HG03460 (cell line): ENCODE measurements around the gene TGFBR3.

ENCODE experiments used
- ATAC-seq: cut with Tn5 transposase; IDR thresholded peaks from one replicate; pipeline ENCODE4 v1.9.1; 2021; ENCODE audit not compliant: unreplicated experiment

The TGFBR3 gene

DNA sequence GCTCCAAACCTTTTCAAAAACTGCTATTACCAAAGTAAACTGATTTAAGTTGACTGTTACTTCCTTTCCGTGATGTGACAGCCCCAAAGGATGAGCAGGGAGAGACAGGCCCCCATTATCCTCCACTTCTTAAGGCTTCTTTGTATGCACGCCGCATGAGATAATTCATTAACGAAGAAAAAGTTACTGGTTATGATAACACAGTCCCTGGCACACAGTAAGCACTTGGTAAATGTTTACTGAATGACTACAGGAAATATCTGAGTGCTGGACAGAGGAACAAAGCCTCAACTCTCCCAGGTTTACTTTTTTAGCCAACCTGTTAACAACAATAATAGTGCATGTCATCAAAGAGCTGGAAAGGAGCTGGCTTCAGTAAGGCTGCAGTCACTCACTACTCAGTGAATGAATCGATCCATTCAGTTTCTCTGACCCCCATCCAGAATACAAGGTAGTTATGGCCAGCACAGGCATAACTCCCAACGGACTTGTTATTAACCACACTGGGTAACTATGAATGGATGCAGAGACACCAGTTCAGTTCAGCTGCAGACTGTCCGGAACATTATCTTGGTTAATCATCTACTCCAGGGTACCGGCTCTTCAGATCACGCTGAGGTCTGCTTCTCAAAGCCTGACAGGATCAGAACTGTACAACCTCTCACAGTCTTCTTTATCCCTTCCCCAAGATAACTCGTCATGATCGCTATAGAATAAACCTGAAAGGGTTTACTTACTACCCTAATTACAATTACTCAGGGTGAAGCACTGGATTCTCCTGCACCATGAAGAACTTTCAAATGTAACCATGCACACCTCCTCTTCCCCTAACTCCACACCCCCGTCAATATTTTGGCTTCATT is 58.3 kb downstream of the TGFBR3 start:
- no peak for ATAC-seq

DNA sequence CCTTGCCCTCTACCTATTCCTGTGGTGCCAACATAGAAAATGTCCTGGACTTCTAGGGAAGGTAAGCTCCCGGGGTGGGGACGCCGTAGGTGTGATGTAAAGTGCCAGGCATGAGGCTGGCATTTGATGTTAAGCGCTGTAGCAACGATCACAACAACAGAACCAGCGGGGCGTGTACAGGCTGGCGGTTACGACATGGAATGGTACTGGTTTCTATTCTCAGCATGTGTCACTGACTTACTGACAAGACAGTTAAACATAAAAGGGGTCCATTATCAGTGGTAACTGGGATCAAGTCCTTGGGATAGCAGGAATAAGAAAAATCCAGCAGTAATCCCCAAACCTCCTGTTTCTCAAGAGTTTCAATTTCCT is 58.9 kb downstream of the TGFBR3 start:
- no peak for ATAC-seq

DNA sequence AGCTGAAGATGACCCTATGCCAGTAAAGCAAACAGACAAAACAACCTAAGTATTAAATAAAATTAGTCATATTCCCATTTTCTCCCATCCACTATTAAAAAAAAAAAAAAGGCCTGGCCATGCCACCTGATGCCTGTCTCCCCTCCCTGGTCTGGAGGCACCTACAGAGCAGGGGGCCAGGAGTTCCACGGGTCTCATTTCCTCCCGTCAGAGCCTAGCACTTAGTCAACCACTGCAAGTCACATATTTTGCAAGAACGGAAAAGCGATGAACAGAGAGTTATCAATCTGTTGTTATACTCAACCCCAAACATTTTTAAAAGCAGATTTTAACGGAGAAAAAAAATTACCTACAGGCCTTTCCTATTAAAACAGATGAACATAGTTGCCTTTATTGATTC is 59.3 kb downstream of the TGFBR3 start:
- no peak for ATAC-seq

DNA sequence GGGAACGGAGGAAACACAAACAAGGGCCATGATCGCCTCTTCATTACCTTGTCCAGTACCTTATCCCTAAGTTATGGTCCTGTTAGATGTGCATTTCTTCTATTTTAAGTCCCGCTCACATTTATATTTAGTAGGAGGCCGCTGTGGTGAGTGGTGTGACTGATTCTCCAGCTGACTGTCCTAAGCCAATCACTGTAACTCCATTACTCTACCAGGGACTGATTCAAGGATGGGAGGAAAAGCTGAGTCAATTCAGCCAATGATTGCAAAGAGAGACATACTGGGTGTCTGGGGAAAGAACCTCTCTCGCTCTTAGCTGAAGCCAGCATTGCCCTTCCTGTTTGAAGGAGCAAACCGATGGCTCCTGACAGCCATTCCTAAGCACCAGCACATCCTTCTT is 59.7 kb downstream of the TGFBR3 start:
- no peak for ATAC-seq

DNA sequence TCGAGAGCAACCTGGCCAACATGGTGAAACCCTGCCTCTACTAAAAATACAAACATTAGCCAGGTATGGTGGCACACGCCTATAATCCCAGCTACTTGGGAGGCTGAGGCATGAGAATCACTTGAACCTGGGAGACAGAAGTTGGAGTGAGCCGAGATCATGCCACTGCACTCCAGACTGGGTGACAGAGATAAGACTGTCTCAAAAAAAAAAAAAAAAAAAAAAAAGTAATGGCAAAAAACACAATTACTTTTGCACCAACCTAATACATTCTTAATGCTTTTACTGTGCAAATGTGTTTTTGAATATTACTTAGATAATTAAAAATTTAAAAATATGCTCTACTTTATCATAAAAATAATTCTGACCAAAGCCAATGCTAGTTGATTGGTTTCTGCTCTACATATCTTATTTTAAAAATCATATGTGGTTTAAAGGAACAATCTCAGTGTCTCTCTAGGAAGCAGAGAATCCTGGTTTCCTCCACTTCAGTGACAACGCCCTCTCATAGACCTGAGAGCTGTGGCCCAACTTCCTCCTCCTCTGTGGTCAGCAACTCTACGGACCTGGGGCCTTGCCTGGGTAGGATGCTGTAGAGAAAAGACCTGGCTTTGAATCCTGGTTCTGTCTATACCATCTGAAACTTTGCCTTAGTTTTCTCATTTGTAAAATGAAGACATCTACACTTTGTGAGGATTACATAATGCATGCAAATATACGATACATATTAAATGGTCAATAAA is 64.7 kb downstream of the TGFBR3 start:
- no peak for ATAC-seq

DNA sequence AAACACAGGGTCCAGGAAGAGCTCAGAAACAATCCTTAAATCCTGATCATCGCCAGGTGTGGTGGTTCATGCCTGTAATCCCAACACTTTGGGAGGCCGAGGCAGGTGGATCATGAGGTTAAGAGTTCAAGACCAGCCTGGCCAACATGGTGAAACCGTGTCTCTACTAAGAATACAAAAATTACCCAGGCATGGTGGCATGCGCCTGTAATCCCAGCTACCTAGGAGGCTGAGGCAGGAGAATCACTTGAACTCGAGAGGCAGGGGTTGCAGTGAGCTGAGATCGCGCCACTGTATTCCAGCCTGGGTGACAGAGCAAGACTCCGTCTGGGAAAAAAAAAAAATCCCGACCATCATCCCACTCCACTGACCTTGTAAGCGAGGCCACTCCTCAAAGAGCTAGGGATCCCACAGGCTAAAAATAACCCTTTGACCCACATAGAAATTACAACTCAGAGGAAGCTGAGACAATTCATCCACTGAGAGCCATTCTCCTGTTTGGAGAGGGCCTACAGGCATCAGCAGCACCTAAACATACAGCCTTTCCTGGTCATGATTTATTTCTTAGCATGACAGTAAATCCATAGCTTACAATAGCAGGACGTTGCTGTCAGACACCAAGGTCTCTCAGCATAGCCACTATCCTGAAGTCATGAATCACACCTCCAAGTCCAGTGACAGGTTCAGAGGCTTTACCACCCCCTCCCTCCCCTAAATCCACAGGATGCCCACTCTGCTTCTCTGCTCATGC is 66.7 kb downstream of the TGFBR3 start:
- ATAC-seq: no peak

DNA sequence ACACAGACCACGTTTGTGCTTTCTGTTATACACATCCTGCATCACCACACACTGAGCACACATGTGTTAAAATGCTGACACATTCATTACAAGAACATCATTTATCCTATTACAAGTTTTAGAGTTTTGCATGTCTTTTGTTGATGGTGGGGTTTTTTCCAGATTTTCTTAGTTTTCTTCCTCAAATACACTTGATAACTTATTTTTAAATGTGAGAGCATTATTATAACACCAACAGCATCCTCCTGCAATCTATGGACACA is 67.3 kb downstream of the TGFBR3 start:
- no peak for ATAC-seq

DNA sequence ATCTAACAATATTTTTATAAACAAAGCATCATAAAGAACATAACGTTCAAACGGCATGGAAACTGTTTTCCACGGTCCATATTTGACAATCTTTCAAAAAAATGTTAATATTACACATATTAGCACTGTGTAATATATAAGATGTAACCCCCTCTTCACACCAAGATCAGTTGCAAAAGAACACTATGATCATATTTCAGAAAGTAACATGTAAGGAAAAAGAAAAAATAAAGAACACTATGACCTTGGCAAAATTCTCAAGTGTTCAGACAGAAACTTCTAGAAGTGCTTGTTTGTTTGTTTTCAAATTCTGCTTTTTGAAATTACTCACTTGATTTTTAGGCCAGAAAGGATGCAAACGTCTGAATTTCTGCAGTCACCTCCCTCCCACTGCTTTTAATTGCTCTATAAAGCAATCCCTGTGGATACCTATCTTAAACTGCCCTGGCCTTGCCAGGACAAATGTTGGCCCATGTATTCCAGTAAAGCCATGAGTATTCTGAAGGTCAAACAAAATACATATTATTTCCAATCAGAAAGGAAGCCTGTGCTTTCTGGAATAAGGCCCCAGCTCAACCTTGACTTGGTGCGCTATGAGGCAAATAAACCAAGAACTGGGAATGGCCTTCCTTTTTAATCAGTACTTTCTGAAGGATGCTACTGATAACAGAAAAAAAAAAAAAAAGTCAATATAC is 68.6 kb downstream of the TGFBR3 start:
- ATAC-seq: no peak

DNA sequence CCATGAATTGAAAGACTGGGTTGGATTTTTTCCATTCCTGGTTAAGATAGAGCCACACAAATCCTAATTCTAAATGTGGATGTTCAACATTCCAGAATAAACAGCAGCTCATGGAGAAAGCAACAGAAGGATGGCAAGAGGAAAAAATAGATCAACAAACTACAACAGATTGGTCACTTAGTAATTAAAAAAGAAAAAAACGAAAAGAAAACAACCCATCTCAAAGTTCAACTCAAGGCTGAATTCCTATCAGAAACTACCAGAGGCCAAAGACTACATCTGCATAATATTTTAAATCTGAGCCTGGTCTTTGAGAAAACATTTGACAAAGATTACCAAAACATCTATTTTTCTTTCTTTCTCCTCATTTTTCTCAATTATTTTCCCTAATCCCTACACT is 69.9 kb downstream of the TGFBR3 start:
- ATAC-seq: no peak

DNA sequence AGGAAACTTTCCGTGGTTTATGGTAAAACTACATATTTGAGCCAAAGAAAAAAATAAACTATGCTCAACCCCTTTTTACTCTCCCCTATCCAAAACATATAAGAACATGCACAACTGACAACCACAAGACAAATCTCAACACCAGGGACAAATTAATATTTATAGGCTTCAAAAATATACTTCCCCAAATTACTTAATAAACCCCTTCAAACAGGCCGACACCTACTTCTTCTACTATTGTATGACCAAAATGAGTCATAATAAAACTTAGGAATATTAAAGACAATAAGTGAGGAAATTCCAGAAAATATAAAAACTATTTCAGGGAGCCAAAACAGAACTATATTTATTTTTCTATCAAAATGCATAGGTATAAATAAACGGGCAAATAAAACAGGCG is 71.5 kb downstream of the TGFBR3 start:
- ATAC-seq: no peak

DNA sequence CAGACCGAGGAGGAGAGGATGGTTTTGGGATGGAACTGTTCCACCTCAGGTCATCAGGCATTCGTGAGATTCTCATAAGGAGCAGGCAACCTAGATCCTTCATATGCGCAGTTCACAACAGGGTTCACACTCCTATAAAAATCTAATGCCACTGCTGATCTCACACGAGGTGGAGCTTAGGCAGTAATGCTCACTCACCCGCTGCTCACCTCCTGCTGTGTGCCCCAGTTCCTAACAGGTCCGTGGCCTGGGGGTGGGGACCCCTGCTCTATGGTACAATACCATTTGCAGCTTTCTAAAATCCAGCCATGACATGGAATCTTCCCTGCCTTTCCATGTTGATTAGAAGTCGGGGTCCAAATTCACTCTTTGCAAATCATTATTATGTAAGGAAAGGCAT is 72.1 kb downstream of the TGFBR3 start:
- no peak for ATAC-seq

DNA sequence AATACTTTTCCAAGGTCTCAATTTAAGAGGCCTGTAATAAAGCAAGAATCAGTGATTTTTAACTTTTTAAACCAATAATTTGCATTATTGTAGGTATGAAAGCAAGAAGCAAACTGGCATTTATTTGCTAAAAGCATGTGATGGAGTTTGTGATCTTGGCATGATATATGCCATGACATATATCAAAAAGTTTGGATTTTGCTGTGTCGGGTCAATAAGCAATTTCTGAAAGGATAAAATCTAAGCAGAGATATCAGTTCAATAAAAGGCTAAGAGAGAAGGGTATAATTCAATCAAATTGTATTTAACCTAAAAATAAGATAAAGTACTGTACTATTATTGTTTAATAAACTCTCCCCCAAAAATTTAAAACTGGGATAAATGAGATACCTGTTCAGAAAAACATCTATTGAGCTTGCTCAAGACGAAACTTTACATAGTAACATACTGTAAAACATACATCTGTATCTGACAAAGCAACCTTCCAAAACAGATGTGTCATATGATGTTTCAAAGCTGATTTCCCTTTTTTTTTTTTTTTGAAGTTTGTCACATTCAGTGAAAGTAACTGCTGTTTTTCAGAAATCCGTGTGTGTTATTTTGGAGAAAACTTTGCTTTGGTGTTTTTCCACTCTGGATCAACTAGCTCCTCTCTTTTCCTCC is 74.5 kb downstream of the TGFBR3 start:
- no peak for ATAC-seq

DNA sequence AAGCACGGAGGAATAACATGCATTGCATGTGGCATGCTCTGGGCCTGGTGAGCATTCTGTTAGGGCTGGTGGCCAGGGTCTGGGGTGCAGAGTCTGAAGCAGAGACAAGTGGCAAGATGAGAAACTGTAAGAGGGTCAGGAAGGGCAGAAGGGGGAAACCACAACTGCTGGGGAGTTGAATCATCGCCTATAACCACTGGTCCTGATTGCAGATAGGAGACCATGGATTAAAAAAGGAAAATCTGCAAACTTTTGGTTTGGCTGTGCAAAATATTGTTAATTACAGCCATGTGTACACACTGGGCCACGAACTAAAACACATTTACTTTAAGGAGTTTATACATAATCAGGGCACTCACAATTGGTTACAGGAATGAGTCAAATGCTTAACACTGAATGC is 76.6 kb downstream of the TGFBR3 start:
- no peak for ATAC-seq

DNA sequence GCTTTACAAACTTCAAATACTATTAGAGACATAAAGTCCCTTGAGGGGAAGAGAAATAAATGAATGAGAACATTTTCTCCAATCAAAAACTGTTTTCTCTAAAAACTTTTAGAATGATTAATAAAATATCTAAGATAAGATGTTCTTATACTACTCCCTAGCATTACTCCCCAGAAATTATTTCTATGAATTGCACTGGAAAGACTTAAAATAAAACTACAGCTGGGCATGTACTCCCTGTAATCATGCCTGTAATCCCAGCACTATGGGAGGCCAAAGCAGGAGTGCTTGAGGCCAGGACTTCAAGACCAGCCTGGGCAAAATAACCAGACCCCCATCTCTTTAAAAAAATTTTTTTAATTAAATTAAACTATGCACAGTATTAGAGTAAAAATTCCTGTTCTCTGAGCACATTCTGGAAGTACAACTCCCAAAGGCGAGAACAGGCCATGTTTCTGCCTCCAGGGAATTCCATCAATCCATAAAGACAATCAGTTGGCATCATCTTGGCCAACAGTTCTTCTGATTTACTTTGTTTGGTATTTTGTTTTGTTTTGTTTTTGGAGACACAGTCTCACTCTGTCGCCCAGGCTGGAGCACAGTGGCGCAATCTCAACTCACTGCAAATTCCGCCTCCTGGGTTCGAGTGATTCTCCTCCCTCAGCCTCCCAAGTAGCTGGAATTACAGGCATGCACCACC is 77.9 kb downstream of the TGFBR3 start:
- no peak for ATAC-seq

DNA sequence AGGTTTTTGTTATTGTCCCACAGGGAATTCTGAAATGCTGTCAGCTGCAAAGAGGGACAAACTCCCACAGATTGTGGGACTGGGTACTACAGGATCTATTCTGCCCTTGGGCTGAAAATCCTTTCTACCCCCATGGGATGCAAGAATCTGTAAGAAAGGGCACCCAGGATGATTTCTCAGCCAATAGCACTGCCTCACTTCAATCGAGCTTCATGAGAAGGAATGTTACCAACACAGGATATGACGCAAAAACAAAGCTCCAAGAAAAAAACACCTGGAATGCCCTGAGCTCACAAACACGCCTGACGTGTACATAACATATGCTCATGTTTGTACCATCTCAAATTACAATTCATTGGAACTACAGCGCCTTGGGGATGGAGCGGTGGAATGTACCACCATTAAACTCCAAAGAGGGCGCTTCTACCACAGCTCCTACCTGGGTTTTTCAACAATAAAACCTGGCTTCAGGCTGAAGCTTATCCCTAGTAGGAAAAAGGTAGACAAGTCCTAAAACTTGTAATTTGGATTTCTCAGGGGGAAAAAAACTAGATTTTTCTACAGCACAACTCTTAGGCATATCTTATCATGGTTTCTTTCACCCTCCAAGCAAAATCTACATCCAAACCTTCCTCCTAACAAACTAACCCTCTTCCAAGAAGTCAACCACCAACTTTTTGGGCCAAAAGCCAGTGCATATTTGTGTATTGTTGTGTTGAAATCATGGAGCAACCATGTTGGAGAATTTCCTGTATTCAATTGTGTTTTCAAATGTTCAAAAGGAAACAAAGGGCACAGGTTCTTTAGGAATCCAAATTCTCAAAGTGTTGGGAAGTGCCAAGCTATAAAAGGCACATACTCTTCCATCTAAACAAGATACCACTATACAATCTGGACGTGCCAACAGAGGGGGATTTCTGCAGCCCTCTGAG is 78.9 kb downstream of the TGFBR3 start:
- no peak for ATAC-seq

DNA sequence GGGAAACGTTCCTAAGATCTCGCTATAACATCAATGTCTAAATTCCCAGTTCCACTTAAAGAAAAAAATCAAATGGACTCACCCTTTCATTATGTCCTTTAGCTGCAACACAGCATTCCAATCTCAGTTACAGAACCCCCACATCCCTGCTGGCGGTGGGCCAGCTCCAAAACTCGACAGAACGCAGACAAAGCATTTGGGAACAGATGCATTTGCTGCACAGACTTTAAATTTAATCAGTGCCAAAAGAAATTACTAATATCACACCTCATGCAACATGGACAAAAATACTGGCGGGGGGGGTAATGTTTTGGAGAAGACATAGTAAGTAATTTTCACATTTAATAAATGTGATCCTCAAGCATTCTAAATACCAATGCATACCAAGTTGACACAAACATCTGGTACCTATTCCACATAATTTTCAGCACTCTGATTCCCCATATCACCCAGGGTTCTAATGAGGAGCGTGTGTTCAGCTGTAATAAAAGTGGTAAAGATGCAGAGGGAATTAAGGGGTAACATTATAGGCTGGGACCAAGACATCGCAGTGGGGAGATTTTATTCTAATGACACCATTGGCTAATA is 79.7 kb downstream of the TGFBR3 start:
- ATAC-seq: no peak

DNA sequence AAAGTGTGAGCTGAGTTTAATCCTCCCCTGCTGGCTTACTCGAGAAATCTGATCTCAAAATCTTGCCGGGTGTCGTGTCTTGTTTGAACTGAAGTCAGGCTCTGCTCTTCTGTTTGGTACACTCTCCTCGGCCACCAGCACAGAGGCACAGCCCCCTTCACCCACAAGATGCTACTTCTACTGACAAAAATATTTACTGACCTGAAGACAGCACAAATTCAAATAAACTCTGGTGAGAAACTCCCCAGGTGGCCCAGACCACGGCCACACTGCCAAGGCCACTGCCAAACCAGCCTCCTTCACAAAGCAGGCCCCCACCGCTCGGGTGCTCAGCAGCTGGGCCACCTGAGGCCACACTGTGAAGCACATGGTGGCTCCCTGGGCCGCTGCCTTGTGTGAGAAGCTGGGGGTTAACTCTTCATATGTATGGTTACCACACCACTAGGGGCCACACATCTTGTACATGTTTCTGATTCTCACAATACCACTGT is 80.6 kb downstream of the TGFBR3 start:
- no peak for ATAC-seq

DNA sequence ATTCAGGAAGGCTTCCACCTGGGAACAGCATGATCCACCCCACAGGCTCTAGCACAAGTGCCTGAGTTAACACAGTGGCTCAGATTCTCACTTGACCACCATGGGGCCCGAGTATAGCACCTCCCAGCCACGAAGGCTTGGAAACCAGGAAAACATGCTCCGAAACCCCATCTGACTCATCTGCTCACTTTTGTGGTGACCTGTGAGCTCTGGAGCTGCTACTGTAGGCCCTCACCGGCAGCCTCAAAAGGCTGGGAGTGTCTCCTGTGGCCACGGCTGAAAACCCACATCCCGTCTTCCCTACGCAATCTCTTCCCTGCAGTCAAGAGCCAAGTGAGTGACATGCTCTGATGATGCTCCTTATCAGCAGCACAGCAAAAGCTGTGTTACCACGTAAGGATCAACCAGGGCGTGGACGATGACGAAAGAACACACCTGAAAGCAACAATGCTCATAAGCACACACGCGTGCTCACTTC is 81.4 kb downstream of the TGFBR3 start:
- ATAC-seq: peak; percentile 19
